OCI-LY1 (cell line): ENCODE results near the gene SEMA3G.

Experiments used
- CTCF ChIP-seq: fragments of 200-600 bp; sonication (generic), shearing (Covaris generic); IDR thresholded peaks from 2 replicates; pipeline ENCODE4 v1.5.1; 2017; ENCODE audit warnings: mild to moderate bottlenecking, antibody characterized with exemption, low read length, moderate library complexity, mixed read lengths
- EZH2 ChIP-seq: fragments of 200-600 bp; sonication (generic), shearing (Covaris generic); IDR thresholded peaks from 2 replicates; pipeline ENCODE4 v1.8.0; 2017; ENCODE audit warnings: borderline replicate concordance, mixed run types, mild to moderate bottlenecking, antibody characterized with exemption, low read length, moderate library complexity, mixed read lengths

DNA sequence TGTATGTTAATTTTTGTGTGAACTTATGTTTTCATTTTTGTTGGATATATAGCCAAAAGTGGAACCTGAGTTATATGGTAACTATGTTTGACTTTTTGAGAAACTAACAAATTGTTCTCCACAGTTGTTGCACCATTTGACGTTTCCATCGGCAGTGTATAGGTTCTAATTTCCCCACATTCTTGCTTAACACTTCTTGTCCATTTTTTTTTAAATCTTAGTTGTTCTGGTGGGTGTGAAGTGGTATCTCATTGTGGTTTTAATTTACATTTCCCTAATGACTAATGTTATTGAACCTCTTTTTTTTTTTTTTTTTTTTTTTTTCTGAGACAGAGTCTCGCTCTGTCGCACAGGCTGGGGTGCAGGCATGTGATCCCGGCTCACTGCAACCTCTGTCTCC lies 18.5 kb upstream of the SEMA3G start:
- TF ChIP-seq CTCF = no peak
- no peak for TF ChIP-seq EZH2
